ENCODE measurements around the gene ZNF442. TPM values are rescaled to one million over a fixed set of nuclear protein-coding genes. Genes with fewer than 3 reads are reported as not detected.
A peak's percentile ranks its signal among the peaks of the same experiment; 100 is the strongest.
"Not testable (repeated sequence)": the region's sequence is repeated elsewhere in the genome, so short reads cannot be mapped to it uniquely, and the experiment has no call there.

The ZNF442 gene
- total and polyA plus RNA-seq, 4 donors: 0.49 to 4.2 (median 1.8) TPM

- H3K4me3 ChIP-seq (ENCODE audit: low read depth in 1 of 3, low read length in 3 of 3): peak overlapping the region in 2 of 3 donors; percentile 44 to 65
- H3K36me3 ChIP-seq (ENCODE audit: control insufficient read depth in 4 of 4, insufficient read depth in 3 of 4, low read depth in 1 of 4, low read length in 3 of 4): peaks cover 20 to 62% (median 48%) of the 10 kb centered on the region in 4 donors
- peaks cover 17 to 47% (median 21%) of the 10 kb centered on the region in 4 donors for H3K9me3 ChIP-seq (ENCODE audit: control insufficient read depth in 4 of 4, low read length in 3 of 4)
- WGBS: 98% methylated on average over 13 of the region's 13 CpGs
- no peak for TF ChIP-seq RXRA (IDR thresholded peaks at IDR 0.05)
- TF ChIP-seq GABPA (IDR thresholded peaks at IDR 0.05 in 1 of 2, conservative IDR thresholded peaks at IDR 0.05 in 1 of 2): no peak
- TF ChIP-seq, protein P1, sequence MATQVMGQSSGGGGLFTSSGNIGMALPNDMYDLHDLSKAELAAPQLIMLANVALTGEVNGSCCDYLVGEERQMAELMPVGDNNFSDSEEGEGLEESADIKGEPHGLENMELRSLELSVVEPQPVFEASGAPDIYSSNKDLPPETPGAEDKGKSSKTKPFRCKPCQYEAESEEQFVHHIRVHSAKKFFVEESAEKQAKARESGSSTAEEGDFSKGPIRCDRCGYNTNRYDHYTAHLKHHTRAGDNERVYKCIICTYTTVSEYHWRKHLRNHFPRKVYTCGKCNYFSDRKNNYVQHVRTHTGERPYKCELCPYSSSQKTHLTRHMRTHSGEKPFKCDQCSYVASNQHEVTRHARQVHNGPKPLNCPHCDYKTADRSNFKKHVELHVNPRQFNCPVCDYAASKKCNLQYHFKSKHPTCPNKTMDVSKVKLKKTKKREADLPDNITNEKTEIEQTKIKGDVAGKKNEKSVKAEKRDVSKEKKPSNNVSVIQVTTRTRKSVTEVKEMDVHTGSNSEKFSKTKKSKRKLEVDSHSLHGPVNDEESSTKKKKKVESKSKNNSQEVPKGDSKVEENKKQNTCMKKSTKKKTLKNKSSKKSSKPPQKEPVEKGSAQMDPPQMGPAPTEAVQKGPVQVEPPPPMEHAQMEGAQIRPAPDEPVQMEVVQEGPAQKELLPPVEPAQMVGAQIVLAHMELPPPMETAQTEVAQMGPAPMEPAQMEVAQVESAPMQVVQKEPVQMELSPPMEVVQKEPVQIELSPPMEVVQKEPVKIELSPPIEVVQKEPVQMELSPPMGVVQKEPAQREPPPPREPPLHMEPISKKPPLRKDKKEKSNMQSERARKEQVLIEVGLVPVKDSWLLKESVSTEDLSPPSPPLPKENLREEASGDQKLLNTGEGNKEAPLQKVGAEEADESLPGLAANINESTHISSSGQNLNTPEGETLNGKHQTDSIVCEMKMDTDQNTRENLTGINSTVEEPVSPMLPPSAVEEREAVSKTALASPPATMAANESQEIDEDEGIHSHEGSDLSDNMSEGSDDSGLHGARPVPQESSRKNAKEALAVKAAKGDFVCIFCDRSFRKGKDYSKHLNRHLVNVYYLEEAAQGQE (IDR thresholded peaks at IDR 0.05): no peak
- no peak for TF ChIP-seq EGR1 (IDR thresholded peaks at IDR 0.05; ENCODE audit: low read depth in 2 of 2)
- no peak for TF ChIP-seq TAF1 (conservative IDR thresholded peaks at IDR 0.05)
- TF ChIP-seq HNF4G (IDR thresholded peaks at IDR 0.05): no peak
- TF ChIP-seq, protein P2, sequence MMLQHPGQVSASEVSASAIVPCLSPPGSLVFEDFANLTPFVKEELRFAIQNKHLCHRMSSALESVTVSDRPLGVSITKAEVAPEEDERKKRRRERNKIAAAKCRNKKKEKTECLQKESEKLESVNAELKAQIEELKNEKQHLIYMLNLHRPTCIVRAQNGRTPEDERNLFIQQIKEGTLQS (IDR thresholded peaks at IDR 0.05): no peak
- no peak for TF ChIP-seq MAX (IDR thresholded peaks at IDR 0.05)
- no peak for TF ChIP-seq CTCF (IDR thresholded peaks at IDR 0.05; ENCODE audit: low read depth, low read length, missing input control)
- no peak for TF ChIP-seq HNF4A (conservative IDR thresholded peaks at IDR 0.05)
- H3K4me1 ChIP-seq (ENCODE audit: control insufficient read depth in 4 of 4, insufficient read depth in 4 of 4, low read length in 3 of 4): peaks cover 0 to 4% (median 0%) of the 10 kb centered on the region in 4 donors
- no peak for DNase-seq (ENCODE audit: low spot score)
- H3K27ac ChIP-seq (ENCODE audit: low read depth in 1 of 2, low read length in 2 of 2): no peak overlapping the region
- H3K27me3 ChIP-seq (ENCODE audit: control insufficient read depth in 4 of 4, insufficient read depth in 4 of 4, low read length in 3 of 4): no peaks in the 10 kb centered on the region
- H3K9ac ChIP-seq (ENCODE audit: low read depth in 1 of 2, low read length in 2 of 2): no peak overlapping the region
These were observed 46.6 kb downstream of the ZNF442 start for GRCh38 chr19:12318782-12319413.

DNA sequence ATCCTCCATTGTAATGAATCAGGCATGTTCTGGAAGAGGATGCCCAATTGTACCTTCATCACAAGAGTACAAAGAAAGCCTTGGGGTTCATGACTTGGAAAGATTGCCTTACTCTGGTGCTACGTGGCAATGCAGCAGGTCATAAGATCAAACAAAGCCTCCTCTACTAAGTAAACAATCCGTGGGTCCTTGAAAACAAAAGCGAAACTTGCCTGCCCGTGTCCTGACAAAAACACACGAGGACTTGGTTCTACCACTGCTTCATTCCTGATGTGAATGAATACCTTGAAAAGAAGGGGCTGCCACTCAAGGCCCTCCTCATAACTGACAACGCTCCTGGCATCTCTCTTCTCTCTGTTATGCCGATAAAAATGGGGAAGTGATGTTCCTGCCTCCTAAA lies 50.9 kb downstream of the ZNF442 start:
- Histone ChIP-seq H3K27me3 (ENCODE audit: control insufficient read depth in 4 of 4, insufficient read depth in 4 of 4, low read length in 3 of 4) (no peaks in the 10 kb centered on the region), H3K4me1 (ENCODE audit: control insufficient read depth in 4 of 4, insufficient read depth in 4 of 4, low read length in 3 of 4) (peaks cover 0 to 4% (median 0%) of the 10 kb centered on the region in 4 donors), H3K9me3 (ENCODE audit: control insufficient read depth in 4 of 4, low read length in 3 of 4) (peaks cover 9 to 26% (median 16%) of the 10 kb centered on the region in 4 donors), H3K27ac (ENCODE audit: low read depth in 1 of 2, low read length in 2 of 2) (no peak overlapping the region), H3K4me3 (ENCODE audit: low read depth in 1 of 3, low read length in 3 of 3) (peak overlapping the region in 1 of 3 donors; percentile 21), H3K36me3 (ENCODE audit: control insufficient read depth in 4 of 4, insufficient read depth in 3 of 4, low read depth in 1 of 4, low read length in 3 of 4) (peaks cover 7 to 26% (median 26%) of the 10 kb centered on the region in 4 donors), H3K9ac (ENCODE audit: low read depth in 1 of 2, low read length in 2 of 2) (no peak overlapping the region)
- DNase-seq (ENCODE audit: low spot score): no peak
- TF ChIP-seq RXRA (IDR thresholded peaks at IDR 0.05) (peak; percentile 37 to 58), RAD21 (IDR thresholded peaks at IDR 0.05) (peak in 1 of 2 donors; percentile 31), NR2F2 (IDR thresholded peaks at IDR 0.05) (peak; percentile 26), HNF4A (conservative IDR thresholded peaks at IDR 0.05) (peak; percentile 50 to 78), SP1 (IDR thresholded peaks at IDR 0.05) (peak; percentile 44), FOXA2 (IDR thresholded peaks at IDR 0.05) (no peak), CTCF (IDR thresholded peaks at IDR 0.05; ENCODE audit: low read depth, low read length, missing input control) (no peak)
- 48% methylated on average over 7 of the region's 7 CpGs for WGBS

GRCh38 chr19:12308891-12309290 lies 56.6 kb downstream of the ZNF442 start:
- DNase-seq (ENCODE audit: low spot score); H3K27ac ChIP-seq (ENCODE audit: low read depth in 1 of 2, low read length in 2 of 2): not testable (repeated sequence)

More at GRCh38 chr19:12308891-12309290, 56.6 kb downstream of the ZNF442 start:
- H3K36me3 ChIP-seq (ENCODE audit: control insufficient read depth in 4 of 4, insufficient read depth in 3 of 4, low read depth in 1 of 4, low read length in 3 of 4); H3K4me3 ChIP-seq (ENCODE audit: low read depth in 1 of 3, low read length in 3 of 3); H3K9ac ChIP-seq (ENCODE audit: low read depth in 1 of 2, low read length in 2 of 2); H3K9me3 ChIP-seq (ENCODE audit: control insufficient read depth in 4 of 4, low read length in 3 of 4); H3K27me3 ChIP-seq (ENCODE audit: control insufficient read depth in 4 of 4, insufficient read depth in 4 of 4, low read length in 3 of 4); H3K4me1 ChIP-seq (ENCODE audit: control insufficient read depth in 4 of 4, insufficient read depth in 4 of 4, low read length in 3 of 4): not testable (repeated sequence)
- 97% methylated on average over 12 of the region's 12 CpGs for WGBS
